Measurements from ENCODE around the gene RBM44. TPM values are rescaled to one million over a fixed set of nuclear protein-coding genes. Genes with fewer than 3 reads are reported as not detected.

Gene RBM44
- total and polyA plus RNA-seq, 12 donors = 0.13 to 0.83 (median 0.32) TPM

GRCh38 chr2:237888389-237888788 is 89.8 kb downstream of the RBM44 start:
- DNase-seq (no peak), ATAC-seq (no peak)
- Histone ChIP-seq H3K27ac (peak overlapping the region in 9 of 10 donors; percentile 18 to 97 (median 88)), H3K9me3 (no peaks in the 10 kb centered on the region), H3K4me1 (peaks cover 9 to 53% (median 36%) of the 10 kb centered on the region in 9 donors), H3K36me3 (no peaks in the 10 kb centered on the region), H3K4me3 (no peak overlapping the region), H3K27me3 (no peaks in the 10 kb centered on the region)
- TF ChIP-seq CTCF (IDR thresholded peaks at IDR 0.05) = no peak
- intact Hi-C loops (cut with DNase I) = no loop called here
- 49 to 50% methylated on average over 2 of the region's 2 CpGs for WGBS, 2 donors

- no peak for TF ChIP-seq CTCF (IDR thresholded peaks at IDR 0.05)
- Histone ChIP-seq H3K4me3 (no peak overlapping the region), H3K27ac (peak overlapping the region in 7 of 10 donors; percentile 79 to 97 (median 89)), H3K9me3 (no peaks in the 10 kb centered on the region), H3K36me3 (no peaks in the 10 kb centered on the region), H3K4me1 (peaks cover 9 to 57% (median 40%) of the 10 kb centered on the region in 9 donors), H3K27me3 (no peaks in the 10 kb centered on the region)
- ATAC-seq (no peak), DNase-seq (no peak)
- intact Hi-C loops (cut with DNase I) = no loop called here
- WGBS, 2 donors = 86 to 87% methylated on average over 8 of the region's 8 CpGs
These were observed 90.4 kb downstream of the RBM44 start for GRCh38 chr2:237889016-237889415.

GRCh38 chr2:237889811-237890210 is 91.2 kb downstream of the RBM44 start:
- WGBS, 2 donors = 95 to 98% methylated on average over 10 of the region's 10 CpGs
- Histone ChIP-seq H3K36me3 (no peaks in the 10 kb centered on the region), H3K4me3 (no peak overlapping the region), H3K27me3 (no peaks in the 10 kb centered on the region), H3K27ac (peak overlapping the region in 1 of 10 donors; percentile 82), H3K9me3 (no peaks in the 10 kb centered on the region), H3K4me1 (peaks cover 9 to 62% (median 41%) of the 10 kb centered on the region in 9 donors)
- intact Hi-C loops (cut with DNase I) = no loop called here
- TF ChIP-seq CTCF (IDR thresholded peaks at IDR 0.05) = no peak
- ATAC-seq = no peak
- DNase-seq = no peak

Other genes starting within 250 kb of the RBM44 start
- gene PRLH, start 232.2 kb upstream of the RBM44 start, total RNA-seq = not detected
- gene PRLH, start 232.2 kb upstream of the RBM44 start, polyA plus RNA-seq = not detected
- 1 to 10 TPM; 1.9 to 6.9 (median 4.6) TPM for gene RAB17, start 208.0 kb upstream of the RBM44 start, total RNA-seq
- 1 to 10 TPM; 4.8 to 7.6 TPM for gene RAB17, start 208.0 kb upstream of the RBM44 start, polyA plus RNA-seq
- gene LRRFIP1, start 171.2 kb upstream of the RBM44 start, total RNA-seq = 100 to 1,000 TPM in 9 of 10 donors, 10 to 100 TPM in 1; 91.5 to 132 (median 112) TPM
- 100 to 1,000 TPM; 103 to 111 TPM for gene LRRFIP1, start 171.2 kb upstream of the RBM44 start, polyA plus RNA-seq
- gene RAMP1, start 60.8 kb downstream of the RBM44 start, total RNA-seq = 100 to 1,000 TPM in 8 of 10 donors, 10 to 100 TPM in 2; 52.7 to 428 (median 162) TPM
- gene RAMP1, start 60.8 kb downstream of the RBM44 start, polyA plus RNA-seq = 1,000 to 10,000 TPM in 1 of 2 donors, 100 to 1,000 TPM in 1; 288 to 1,549 TPM
- gene UBE2F, start 168.2 kb downstream of the RBM44 start, total RNA-seq = 10 to 100 TPM; 53.6 to 82.2 (median 63.7) TPM
- gene UBE2F, start 168.2 kb downstream of the RBM44 start, polyA plus RNA-seq = 10 to 100 TPM; 43.5 to 76.6 TPM

All from heart right ventricle (tissue), 16 donors.